Endometrial microvascular endothelial cells (primary cell): ENCODE results near the gene FIP1L1. TPM values are rescaled to one million over a fixed set of nuclear protein-coding genes. Genes with fewer than 3 reads are reported as not detected.
"Not testable (repeated sequence)": the region's sequence is repeated elsewhere in the genome, so short reads cannot be mapped to it uniquely, and the experiment has no call there.

Source experiments
- in situ Hi-C: cut with HindIII; loops from 2 replicates; pipeline ENCODE4 v1.10.0; 2017; ENCODE audit warnings: low sequenced_read_pairs, low pct_unique_long_range_greater_than_20kb; ENCODE audit errors: inconsistent ontology term
- total RNA-seq: library from RNA; depleted of rRNA; stranded (reverse); fragments of >200 nt; gene quantifications from one replicate; pipeline ENCODE4 v1.2.3, GENCODE V29; 2015; ENCODE audit errors: inconsistent ontology term

FIP1L1 gene
- total RNA-seq, 1 donor from 2014 or later = 38.1 TPM

- in situ Hi-C loops = no loop called here
Measured at GRCh38 chr4:53459548-53459947, 82.1 kb downstream of the FIP1L1 start.

GRCh38 chr4:53461244-53461643, 83.8 kb downstream of the FIP1L1 start:
- in situ Hi-C loops = no loop called here

GRCh38 chr4:53463340-53463739, 85.9 kb downstream of the FIP1L1 start:
- in situ Hi-C loops = no loop called here

GRCh38 chr4:53465281-53465680, 87.8 kb downstream of the FIP1L1 start:
- in situ Hi-C loops = no loop called here

- in situ Hi-C loops = no loop called here
Measured at GRCh38 chr4:53465891-53466290, 88.5 kb downstream of the FIP1L1 start.

- in situ Hi-C loops = not testable (repeated sequence)
Measured at GRCh38 chr4:53466576-53466975, 89.1 kb downstream of the FIP1L1 start.

- in situ Hi-C loops = no loop called here
Measured at GRCh38 chr4:53476232-53477037, 99.0 kb downstream of the FIP1L1 start.

- in situ Hi-C loops = no loop called here
Measured at GRCh38 chr4:53477038-53477565, 99.7 kb downstream of the FIP1L1 start.

GRCh38 chr4:53477636-53478035, 100.2 kb downstream of the FIP1L1 start:
- in situ Hi-C loops = no loop called here

- in situ Hi-C loops = no loop called here
Measured at GRCh38 chr4:53478671-53479456, 101.4 kb downstream of the FIP1L1 start.

- in situ Hi-C loops = no loop called here
Measured at GRCh38 chr4:53479736-53480525, 102.5 kb downstream of the FIP1L1 start.

- in situ Hi-C loops = no loop called here
Measured at GRCh38 chr4:53480909-53481308, 103.5 kb downstream of the FIP1L1 start.

- in situ Hi-C loops = no loop called here
Measured at GRCh38 chr4:53481586-53481985, 104.1 kb downstream of the FIP1L1 start.

GRCh38 chr4:53483250-53483649, 105.8 kb downstream of the FIP1L1 start:
- in situ Hi-C loops = no loop called here

GRCh38 chr4:53484911-53485657, 107.6 kb downstream of the FIP1L1 start:
- in situ Hi-C loops = no loop called here

- in situ Hi-C loops = no loop called here
Measured at GRCh38 chr4:53485658-53486040, 108.2 kb downstream of the FIP1L1 start.

GRCh38 chr4:53487766-53488165, 110.3 kb downstream of the FIP1L1 start:
- in situ Hi-C loops = no loop called here

GRCh38 chr4:53489279-53489889, 111.9 kb downstream of the FIP1L1 start:
- in situ Hi-C loops = no loop called here
